Measurements from ENCODE around the gene LRP11. TPM values are rescaled to one million over a fixed set of nuclear protein-coding genes. Genes with fewer than 3 reads are reported as not detected.
"Not testable (repeated sequence)": the region's sequence is repeated elsewhere in the genome, so short reads cannot be mapped to it uniquely, and the experiment has no call there.

LRP11 gene
- total and polyA plus RNA-seq, 3 donors from 2014 or later, result 16.8 to 44.7 (median 28.8) TPM

- peak within 1 kb of the TSS; percentile 59 to 81 for H3K27ac ChIP-seq
- WGBS, 2 donors, result 76 to 85% methylated on average over 14 to 17 of the region's 17 CpGs
- peak within 1 kb of the TSS in 1 of 2 donors; percentile 7 for H3K4me3 ChIP-seq
- H3K27me3 ChIP-seq, result no peaks in the 10 kb centered on the region
- no peak for TF ChIP-seq POLR2A (IDR thresholded peaks at IDR 0.05)
- TF ChIP-seq CTCF (IDR thresholded peaks at IDR 0.05), result no peak
- DNase-seq, result no peak
- peaks cover 15% of the 10 kb centered on the region for H3K4me1 ChIP-seq
- H3K9me3 ChIP-seq, result no peaks in the 10 kb centered on the region
- no peaks in the 10 kb centered on the region for H3K36me3 ChIP-seq (ENCODE audit: low read depth, missing control alignments)
- intact Hi-C loops (cut with DNase I; ENCODE audit: low total_unique reads), result no loop called here
Measured at GRCh38 chr6:149897855-149898744, 33.9 kb upstream of the LRP11 start, which contains the start of gene RAET1E. TSS of gene RAET1E (minus strand) at chr6:149898113. CDS start at chr6:149890901, 7,212 bp downstream.

- Histone ChIP-seq H3K4me3 (peak overlapping the region in 1 of 2 donors; percentile 7), H3K4me1 (peaks cover 15% of the 10 kb centered on the region), H3K27me3 (no peaks in the 10 kb centered on the region), H3K9me3 (no peaks in the 10 kb centered on the region), H3K36me3 (ENCODE audit: low read depth, missing control alignments) (no peaks in the 10 kb centered on the region), H3K27ac (peak overlapping the region; percentile 59 to 81)
- no peak for TF ChIP-seq POLR2A (IDR thresholded peaks at IDR 0.05)
- intact Hi-C loops (cut with DNase I; ENCODE audit: low total_unique reads), result no loop called here
- DNase-seq, result peak; percentile 82
- WGBS, 2 donors, result 52 to 54% methylated on average over 13 of the region's 13 CpGs
Measured at GRCh38 chr6:149897015-149897697, 33.0 kb upstream of the LRP11 start.

GRCh38 chr6:149896491-149896890 is 32.3 kb upstream of the LRP11 start:
- 74 to 79% methylated on average over 3 of the region's 3 CpGs for WGBS, 2 donors

GRCh38 chr6:149895833-149896271 is 31.7 kb upstream of the LRP11 start:
- Histone ChIP-seq H3K36me3 (ENCODE audit: low read depth, missing control alignments) (no peaks in the 10 kb centered on the region), H3K27me3 (no peaks in the 10 kb centered on the region), H3K27ac (peak overlapping the region in 1 of 2 donors; percentile 45), H3K4me3 (no peak overlapping the region), H3K9me3 (no peaks in the 10 kb centered on the region), H3K4me1 (peaks cover 15% of the 10 kb centered on the region)
- TF ChIP-seq CTCF (IDR thresholded peaks at IDR 0.05) (no peak), POLR2A (IDR thresholded peaks at IDR 0.05) (no peak)
- DNase-seq, result no peak
- 63 to 65% methylated on average over 5 of the region's 5 CpGs for WGBS, 2 donors
- intact Hi-C loops (cut with DNase I; ENCODE audit: low total_unique reads), result no loop called here

More at GRCh38 chr6:149896491-149896890, 32.3 kb upstream of the LRP11 start:
- H3K27ac ChIP-seq, result peak overlapping the region in 1 of 2 donors; percentile 81
- H3K4me1 ChIP-seq, result peaks cover 15% of the 10 kb centered on the region
- no peaks in the 10 kb centered on the region for H3K27me3 ChIP-seq
- no peak overlapping the region for H3K4me3 ChIP-seq
- intact Hi-C loops (cut with DNase I; ENCODE audit: low total_unique reads), result no loop called here
- H3K36me3 ChIP-seq (ENCODE audit: low read depth, missing control alignments), result no peaks in the 10 kb centered on the region
- no peak for DNase-seq
- H3K9me3 ChIP-seq, result no peaks in the 10 kb centered on the region
- TF ChIP-seq CTCF (IDR thresholded peaks at IDR 0.05) (no peak), POLR2A (IDR thresholded peaks at IDR 0.05) (no peak)

- peak overlapping the region in 1 of 2 donors; percentile 45 for H3K27ac ChIP-seq
- H3K9me3 ChIP-seq, result no peaks in the 10 kb centered on the region
- H3K27me3 ChIP-seq, result no peaks in the 10 kb centered on the region
- intact Hi-C loops (cut with DNase I; ENCODE audit: low total_unique reads), result no loop called here
- H3K4me1 ChIP-seq, result peaks cover 15% of the 10 kb centered on the region
- DNase-seq, result peak; percentile 68
- 51 to 54% methylated on average over 4 to 7 of the region's 7 CpGs for WGBS, 2 donors
- TF ChIP-seq CTCF (IDR thresholded peaks at IDR 0.05) (no peak), POLR2A (IDR thresholded peaks at IDR 0.05) (no peak)
- no peak overlapping the region for H3K4me3 ChIP-seq
- no peaks in the 10 kb centered on the region for H3K36me3 ChIP-seq (ENCODE audit: low read depth, missing control alignments)
Measured at GRCh38 chr6:149895048-149895590, 31.0 kb upstream of the LRP11 start.

GRCh38 chr6:149891864-149892263 is 27.7 kb upstream of the LRP11 start:
- H3K4me3 ChIP-seq; DNase-seq; H3K27ac ChIP-seq; H3K9me3 ChIP-seq; H3K36me3 ChIP-seq (ENCODE audit: low read depth, missing control alignments); intact Hi-C loops (cut with DNase I; ENCODE audit: low total_unique reads); H3K27me3 ChIP-seq: not testable (repeated sequence)
- H3K4me1 ChIP-seq, result peaks cover 15% of the 10 kb centered on the region
- WGBS, 2 donors, result 86 to 87% methylated on average over 6 of the region's 6 CpGs
